GM12873 (cell line): ENCODE results near the gene SUCLG1.

Source experiments
- CTCF ChIP-seq: IDR thresholded peaks from 2 replicates; pipeline ENCODE4 v1.5.1; 2012; ENCODE audit warnings: low read depth, mild to moderate bottlenecking, moderate library complexity, low read length, control low read depth; ENCODE audit not compliant: insufficient read depth; ENCODE audit errors: missing control alignments

The SUCLG1 gene

GRCh38 chr2:84492571-84492970 is 33.5 kb upstream of the SUCLG1 start:
- no peak for TF ChIP-seq CTCF

GRCh38 chr2:84491741-84492140 is 32.7 kb upstream of the SUCLG1 start:
- TF ChIP-seq CTCF: no peak

DNA sequence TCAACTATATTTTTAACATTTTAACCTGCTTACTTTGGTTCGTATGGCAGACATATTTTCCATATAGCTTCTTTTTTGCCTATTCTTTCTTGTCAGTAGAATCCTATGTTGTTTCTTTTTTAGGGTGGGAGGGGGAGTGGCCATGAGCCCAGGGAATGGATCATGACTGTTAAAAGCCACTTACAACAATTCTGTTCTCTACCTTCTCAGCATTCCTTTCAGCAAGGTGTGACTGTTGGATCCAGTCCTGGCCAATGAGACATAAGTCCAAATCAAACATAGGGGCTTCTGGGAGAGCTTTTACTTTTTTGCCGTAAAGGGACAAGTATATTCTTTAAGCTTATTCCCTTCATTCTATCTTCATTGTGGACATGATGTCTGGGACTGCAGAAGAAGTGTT is 32.2 kb upstream of the SUCLG1 start:
- TF ChIP-seq CTCF: no peak

DNA sequence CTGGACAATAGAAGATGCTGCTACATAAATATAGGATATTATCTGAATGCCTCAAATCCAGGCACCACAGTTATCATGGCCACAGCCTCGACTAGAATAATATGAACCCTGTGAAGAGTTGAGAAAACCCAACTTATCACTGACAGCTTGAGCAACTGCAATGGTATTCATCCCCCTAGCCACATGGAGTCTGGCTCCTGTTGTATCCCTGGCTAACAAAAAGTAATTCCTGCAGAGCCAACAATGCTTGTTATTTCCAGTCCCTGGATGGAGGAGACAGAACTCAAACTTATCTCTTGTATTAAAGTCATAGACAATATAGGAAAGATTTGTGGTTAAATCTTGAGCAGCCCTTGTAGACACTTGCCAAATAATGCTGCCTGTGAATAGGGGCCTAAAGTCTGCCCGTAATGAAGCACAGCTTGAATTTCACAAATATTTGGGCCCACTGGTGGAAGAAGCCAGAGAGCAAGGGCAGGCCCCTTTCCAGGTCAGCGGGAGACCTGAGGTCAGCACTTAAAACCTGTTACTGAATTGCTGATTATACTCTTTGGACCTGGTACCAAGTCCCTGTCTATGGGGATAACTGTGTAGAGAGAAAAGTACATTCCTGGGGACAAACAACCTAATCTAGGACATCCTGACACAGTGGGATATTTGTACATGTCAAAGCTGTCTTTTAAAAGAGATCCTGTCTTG is 28.4 kb upstream of the SUCLG1 start:
- no peak for TF ChIP-seq CTCF

- TF ChIP-seq CTCF: no peak
Measured at GRCh38 chr2:84486441-84487115, 27.5 kb upstream of the SUCLG1 start.

DNA sequence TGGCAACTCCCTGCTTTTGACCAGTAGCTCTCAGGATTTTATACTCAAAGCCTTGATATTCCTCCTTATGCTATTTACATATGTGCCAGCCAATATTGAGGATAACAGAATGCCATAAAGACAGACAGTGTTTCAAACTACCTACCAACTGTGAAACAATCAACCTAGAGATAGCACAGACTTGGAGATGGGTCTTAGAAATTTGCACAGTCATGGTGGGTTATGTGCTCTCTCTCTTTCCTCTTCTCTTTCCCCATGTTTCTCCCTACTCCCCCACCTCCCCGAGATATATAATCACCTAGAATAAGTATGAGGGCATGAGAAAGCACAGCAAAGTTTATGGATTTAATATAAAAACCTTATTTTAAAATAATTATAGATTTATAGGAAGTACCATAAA is 24.2 kb upstream of the SUCLG1 start:
- no peak for TF ChIP-seq CTCF

- no peak for TF ChIP-seq CTCF
Measured at GRCh38 chr2:84482603-84483002, 23.5 kb upstream of the SUCLG1 start.
